Measurements from ENCODE around the gene DPYD.
"Not testable (repeated sequence)": the region's sequence is repeated elsewhere in the genome, so short reads cannot be mapped to it uniquely, and the experiment has no call there.

Gene DPYD

GRCh38 chr1:97254731-97255463 lies 665.9 kb downstream of the DPYD start:
- no peak for DNase-seq

GRCh38 chr1:97252925-97253324 lies 667.9 kb downstream of the DPYD start:
- no peak for DNase-seq

DNA sequence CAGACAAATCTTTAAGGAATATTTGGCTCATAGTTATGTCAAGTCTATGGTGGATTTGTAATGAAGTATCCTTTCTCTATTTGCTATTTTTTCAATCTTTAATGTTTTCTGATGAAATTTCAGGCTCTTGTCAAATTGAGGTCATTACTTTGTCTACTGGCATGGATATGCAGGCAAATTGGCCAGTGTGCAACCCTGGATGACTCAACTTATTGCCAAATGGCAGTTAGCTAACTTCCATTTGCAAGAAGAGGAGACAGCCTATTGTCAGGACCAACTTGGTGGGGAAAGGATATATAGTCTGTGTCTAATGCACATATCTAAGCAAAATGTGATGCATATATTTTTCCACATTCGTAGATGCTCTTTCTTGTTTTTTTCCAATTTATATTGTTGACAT lies 668.8 kb downstream of the DPYD start:
- DNase-seq = no peak

DNA sequence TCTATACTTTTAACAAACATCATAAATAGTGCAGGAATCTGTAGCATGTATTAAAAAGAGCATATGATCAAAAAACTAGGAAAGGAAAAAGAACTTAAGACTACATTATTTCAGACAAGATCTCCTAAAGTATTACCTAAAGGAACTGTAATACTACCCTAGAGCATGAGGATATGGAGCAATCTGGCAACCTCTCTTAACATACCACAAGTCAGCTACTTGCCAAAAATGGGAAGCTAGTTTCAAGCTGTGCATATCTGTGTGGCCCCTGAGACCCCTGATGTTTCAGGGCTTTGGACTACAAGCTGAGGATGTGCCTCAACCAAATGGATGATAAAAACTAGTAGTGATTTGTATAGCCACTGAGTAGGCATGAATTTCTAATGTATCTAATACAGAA lies 673.6 kb downstream of the DPYD start:
- no peak for DNase-seq

DNA sequence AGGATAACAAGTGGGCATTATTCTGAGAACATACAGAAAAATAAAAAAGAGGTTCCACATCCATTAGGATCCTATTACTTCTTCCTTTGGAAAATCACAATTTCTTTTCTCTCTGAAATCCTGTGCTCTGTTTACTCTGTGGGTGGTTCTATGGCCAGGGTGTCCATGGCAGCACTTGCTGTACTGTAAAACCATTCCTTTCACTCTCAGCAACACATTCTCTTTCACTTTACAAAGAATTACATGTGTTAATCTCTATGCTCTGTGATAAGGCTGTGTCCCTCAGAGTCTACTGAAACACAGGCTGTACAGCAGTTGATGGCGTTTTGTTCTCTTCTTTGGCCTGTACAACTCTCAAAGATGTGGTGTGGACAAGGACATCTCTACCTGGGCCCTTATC lies 675.2 kb downstream of the DPYD start:
- DNase-seq = no peak

- no peak for DNase-seq
Measured at GRCh38 chr1:97245026-97245425, 675.8 kb downstream of the DPYD start.

DNA sequence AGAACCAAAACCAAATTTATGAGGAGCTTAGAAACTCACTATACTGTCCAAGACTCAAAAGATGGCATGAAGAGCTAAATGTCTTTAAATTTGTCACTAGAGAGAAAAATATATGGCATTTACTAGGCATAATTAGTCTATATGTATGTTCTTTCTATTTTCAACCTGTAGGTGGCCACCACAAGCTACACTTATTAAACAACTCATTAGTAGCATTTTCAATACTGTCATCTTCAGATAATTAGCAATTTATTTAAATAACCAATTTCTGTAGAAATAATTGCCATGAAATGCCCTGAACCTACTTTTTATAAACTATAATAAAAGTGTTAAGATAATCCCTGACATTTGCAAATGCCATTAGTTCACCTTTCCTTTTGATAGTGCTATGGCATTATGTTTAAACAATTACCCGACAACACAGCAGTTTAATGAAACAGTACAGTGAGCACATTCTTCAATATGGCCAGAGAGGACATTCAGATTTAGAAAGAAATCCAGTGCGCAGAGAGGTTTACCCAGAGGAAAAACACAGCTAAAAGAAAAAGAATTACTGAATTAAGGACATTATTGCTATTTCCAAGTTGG lies 676.8 kb downstream of the DPYD start:
- DNase-seq = no peak

- no peak for DNase-seq
Measured at GRCh38 chr1:97238816-97239215, 682.0 kb downstream of the DPYD start.

- DNase-seq = not testable (repeated sequence)
Measured at GRCh38 chr1:97231354-97231753, 689.5 kb downstream of the DPYD start.

DNA sequence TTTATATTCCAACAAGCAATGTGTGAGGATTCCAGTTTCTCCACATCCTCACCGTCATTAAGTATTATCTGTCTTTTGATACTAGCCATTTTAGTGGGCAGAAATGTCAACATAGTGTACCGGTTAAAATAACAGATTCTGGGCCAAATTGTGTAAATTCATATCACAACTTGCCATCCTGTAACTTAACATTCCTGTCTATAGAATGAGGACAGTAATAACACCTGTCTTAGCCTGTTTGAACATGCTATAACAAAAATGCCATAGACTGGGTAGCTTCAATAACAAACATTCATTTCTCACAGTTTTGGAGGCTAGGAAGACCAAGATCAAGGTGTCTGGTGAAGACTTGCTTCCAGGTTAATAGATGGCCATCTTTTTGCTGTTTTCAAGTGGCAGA lies 708.2 kb downstream of the DPYD start:
- DNase-seq = no peak

GRCh38 chr1:97210307-97210706 lies 710.5 kb downstream of the DPYD start:
- DNase-seq = no peak

DNA sequence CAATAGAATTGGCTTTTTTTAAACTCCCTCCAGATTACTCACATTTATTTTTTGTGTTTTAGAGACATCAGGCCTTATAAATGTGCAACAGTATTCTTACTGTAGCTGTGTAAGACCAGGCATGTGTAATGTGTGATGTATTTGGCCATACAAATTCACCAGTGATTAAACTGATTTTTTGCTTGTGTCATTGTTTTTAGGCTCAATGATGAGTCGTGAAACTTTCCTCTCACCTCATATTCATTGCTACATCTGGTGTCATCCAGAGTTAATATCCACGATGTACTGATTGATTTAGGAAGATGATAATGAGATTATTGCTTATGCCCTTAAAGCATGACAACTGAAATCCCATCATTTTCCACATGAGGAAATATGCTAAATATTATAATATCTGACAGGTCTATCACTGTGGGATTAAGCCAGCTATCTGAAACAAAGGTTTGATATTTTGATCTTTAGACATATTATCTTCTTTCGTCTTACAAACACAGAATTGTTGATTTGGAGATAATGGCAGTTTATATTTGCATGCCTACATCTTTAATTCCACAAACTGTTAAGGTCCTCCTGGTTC lies 711.4 kb downstream of the DPYD start:
- no peak for DNase-seq

- no peak for DNase-seq
Measured at GRCh38 chr1:97207868-97208267, 713.0 kb downstream of the DPYD start.

GRCh38 chr1:97204468-97204867 lies 716.4 kb downstream of the DPYD start:
- no peak for DNase-seq

DNA sequence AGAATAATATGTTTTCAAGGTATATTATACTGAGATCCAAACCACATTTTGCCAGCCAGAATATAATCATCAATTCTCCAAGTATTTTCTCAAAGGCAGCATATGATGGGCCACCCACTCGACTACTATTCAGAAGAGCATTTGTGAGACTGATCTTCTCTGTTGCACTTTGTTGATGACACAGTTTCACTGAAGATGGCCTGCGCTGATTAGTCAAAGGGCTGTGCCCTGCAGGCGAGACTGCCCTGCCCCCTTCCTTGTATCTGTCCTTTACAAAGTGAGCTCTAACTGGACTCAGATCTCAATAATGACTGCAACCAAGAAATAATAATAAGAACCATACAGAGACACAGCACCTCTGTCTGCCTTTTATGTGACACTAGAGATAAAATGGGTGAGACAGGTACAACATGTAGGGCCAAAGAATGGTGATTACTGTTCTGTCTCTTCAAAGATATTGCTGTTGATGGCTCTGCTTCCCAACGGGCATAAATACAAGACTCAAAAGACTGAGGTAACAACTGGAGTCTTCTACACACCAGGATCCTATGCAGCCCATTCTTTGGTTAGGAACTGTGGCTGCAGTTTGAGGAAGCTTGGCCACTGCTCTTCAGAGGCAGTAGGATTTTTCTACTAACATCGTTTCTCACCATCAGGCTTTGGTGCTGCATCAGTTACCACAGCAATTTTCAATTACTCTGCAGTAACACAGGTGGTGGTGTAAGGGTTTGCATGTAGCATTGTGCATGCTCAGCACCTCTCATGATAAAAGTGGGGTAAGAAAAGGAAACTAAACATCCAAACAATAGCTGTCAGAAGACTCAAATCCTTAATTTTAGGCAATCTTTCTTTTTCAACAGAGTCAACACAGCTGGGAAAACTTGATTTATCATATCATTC lies 718.1 kb downstream of the DPYD start:
- no peak for DNase-seq

- DNase-seq = no peak
Measured at GRCh38 chr1:97201641-97202040, 719.2 kb downstream of the DPYD start.

DNA sequence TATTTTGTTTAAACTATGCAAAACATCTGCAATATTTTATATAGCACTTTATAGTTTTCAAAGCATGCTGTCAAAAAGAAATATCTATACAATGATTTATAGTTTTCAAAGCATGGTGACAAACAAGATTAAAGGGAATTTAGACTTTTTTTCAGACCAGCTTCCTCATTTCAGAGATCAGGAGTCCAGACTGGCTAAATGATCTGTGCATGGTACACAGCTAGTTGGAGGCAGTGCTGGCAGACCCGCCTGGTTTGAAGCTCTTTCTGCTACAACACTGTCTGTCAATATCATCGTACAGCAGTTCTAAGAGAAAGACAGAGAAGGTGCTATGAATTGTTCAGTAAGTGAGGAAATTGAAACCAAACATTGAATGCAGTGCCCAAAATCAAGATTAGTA lies 720.2 kb downstream of the DPYD start:
- no peak for DNase-seq

DNA sequence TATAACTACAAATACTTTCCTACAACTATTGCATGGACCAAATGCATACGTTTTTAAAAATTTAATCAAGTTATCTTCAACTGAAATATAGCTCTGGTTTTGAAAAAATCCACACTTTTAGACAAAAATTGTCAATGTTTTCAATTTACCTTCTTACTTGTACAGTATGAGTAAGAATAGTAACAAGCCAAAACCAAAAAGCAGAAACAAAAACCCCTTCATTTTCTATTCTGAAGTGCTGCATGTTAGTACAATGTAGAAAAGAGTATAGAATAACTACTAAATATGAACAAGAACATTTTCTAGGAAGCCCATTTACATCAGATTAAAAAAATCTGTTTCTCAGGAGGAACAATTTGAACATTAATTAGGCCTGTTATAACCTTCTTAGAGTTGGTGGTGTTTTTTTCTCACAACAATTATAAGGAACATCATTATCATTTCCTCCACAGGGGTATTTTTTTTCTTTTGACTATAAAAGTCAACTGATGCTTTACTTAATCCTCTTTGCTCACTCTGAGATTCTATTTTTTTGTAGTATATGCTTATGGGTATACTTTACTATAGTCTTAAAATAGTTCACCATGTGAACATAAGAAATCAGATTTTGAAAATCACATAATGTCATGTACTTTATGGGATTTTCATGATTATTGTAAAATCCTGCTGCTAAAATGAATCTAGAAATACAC lies 723.9 kb downstream of the DPYD start:
- DNase-seq = no peak

DNA sequence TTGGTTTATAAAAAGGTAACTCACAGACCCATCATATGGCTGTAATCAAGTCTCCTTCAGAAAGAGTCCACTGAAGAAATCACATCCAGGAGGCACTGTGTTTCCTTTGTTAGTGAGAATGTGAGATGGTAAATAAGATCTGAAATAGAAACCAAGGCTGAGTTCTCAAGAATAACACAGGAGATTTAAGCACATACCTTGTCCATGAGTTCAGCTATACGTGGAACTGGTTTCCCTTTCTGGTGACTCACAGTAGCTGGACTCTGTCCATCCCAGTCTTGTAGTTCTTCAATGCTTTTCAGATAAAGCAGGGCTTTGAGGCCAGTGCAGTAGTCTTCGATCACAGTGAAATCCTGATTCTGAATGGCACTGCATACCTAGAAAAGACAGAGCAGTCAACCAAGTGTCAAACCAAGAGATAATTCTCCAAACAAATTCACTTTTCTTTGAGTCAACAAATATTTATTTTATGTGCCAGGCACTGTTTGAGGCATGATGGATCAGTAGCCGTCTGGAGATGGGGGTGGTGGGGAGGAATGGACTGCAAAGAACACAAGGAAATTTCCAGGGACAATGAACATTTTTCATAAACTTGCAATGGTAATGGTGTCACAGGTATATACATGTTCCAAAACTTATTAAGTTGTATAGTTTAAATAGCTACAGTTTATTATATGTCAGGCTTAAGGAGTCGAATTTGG lies 727.8 kb downstream of the DPYD start:
- no peak for DNase-seq

- no peak for DNase-seq
Measured at GRCh38 chr1:97190326-97190725, 730.5 kb downstream of the DPYD start.

DNA sequence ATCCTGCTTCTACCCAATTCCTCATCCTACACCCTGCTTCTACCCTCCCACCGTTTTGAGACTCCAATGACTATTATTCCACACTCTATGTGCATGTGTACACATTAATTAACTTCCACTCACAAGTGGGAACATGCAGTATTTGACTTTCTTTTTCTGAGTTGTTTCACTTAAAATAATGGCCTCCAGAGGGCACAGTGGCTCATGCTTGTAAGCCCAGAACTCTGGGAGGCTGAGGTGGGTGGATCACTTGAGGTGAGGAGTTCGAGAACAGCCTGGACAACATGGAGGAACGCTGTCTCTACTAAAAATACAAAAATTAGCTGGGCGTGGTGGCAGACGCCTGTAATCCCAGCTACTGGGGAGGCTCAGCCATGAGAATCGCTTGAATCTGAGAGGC lies 734.5 kb downstream of the DPYD start:
- no peak for DNase-seq

DNA sequence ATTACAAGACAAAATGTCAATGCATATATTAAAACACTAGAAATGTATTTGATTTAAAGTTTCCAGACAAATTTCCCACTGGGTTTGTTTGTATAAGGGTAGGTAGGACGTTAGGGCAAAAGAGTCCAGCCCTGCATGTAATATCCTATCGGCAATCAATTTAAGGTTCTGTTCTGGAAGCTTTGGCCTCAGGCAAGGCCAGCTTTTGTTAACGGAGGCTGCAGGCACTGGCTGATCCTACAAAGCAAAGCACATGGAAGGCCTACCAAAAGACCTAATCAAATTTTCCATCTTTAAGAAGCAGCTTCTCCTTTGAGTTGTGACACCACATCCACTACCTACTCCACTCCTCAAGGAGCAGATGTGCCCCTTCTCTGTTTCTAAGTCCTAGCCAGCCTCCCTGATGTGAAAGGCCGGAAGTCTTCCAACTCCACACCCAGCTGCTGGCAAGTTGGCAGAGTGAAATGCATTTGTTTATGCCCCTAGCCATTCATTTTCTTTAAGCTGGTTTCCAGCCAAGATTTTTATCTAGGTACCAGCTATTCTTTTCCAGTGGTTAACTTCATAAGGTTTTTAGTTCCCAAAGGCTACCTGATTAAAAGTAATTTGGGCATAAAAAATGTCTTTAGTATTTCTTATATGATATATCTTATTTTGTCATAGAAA lies 746.7 kb downstream of the DPYD start:
- DNase-seq = no peak

All from activated CD4-positive, CD25-positive, alpha-beta regulatory T cell treated with anti-CD3 and anti-CD28 coated beads, Interleukin-2, amount 50 U/mL, for 72 hours (primary cell).